ENCODE results near the gene CPO.

- TF ChIP-seq POLR2A (IDR thresholded peaks at IDR 0.05) (no peak), CTCF (IDR thresholded peaks at IDR 0.05) (no peak)
Observed at GRCh38 chr2:207015901-207016300, 76.6 kb downstream of the CPO start.
